A549 (cell line): ENCODE data around the gene ARHGEF28. TPM values are rescaled to one million over a fixed set of nuclear protein-coding genes. Genes with fewer than 3 reads are reported as not detected.

Experiments
- ATAC-seq, 2 experiments: fragments of 200-7000 bp in 1 of 2; fragments of >200 bp in 1 of 2; cut with Nextera tagmentation in 1 of 2; cut with Tn5 transposase in 1 of 2; 3 replicates each; pipeline versions ENCODE4 v1.8.0 to v1.9.1; 2018 to 2020; ENCODE audit warnings: mild to moderate bottlenecking in 1 of 2, moderate library complexity in 1 of 2
- CTCF ChIA-PET: fragments of 300-600 bp; sonication (Branson Sonifier 250); formaldehyde crosslinking; extraction: SDS; loops from one replicate; lab custom pipeline; 2021; ENCODE audit warnings: antibody characterized with exemption, inconsistent platforms; lab: Yijun Ruan, JAX
- POLR2A ChIA-PET: fragments of 350-600 bp; formaldehyde crosslinking; extraction: SDS; loops from one replicate; lab custom pipeline; 2021; ENCODE audit warnings: antibody characterized with exemption, inconsistent platforms; lab: Yijun Ruan, JAX
- DNase-seq, 2 experiments: peaks; one replicate each; pipeline versions ENCODE4 v3.0.0 to v3.0.0-alpha.2; 2011 to 2016; ENCODE audit warnings: low read depth in 1 of 2, low spot score in 1 of 2
- FAIRE-seq: peaks from 2 replicates; lab custom pipeline; 2011; peaks lifted over from hg19 to GRCh38; lab: Jason Lieb, UNC
- H3K27ac ChIP-seq, 2 experiments: fragments of >200 bp; sonication (Bioruptor Twin); formaldehyde crosslinking; 3 replicates each; pipeline ENCODE4 v1.5.1; 2016 to 2017
- H3K4me1 ChIP-seq: fragments of >200 bp; sonication (Bioruptor Twin); formaldehyde crosslinking; 3 replicates; pipeline ENCODE4 v1.6.1; 2016
- H3K4me2 ChIP-seq: fragments of >200 bp; sonication (Bioruptor Twin); formaldehyde crosslinking; 3 replicates; pipeline ENCODE4 v1.6.1; 2016
- H3K4me3 ChIP-seq: fragments of >200 bp; sonication (Bioruptor Twin); formaldehyde crosslinking; 3 replicates; pipeline ENCODE4 v1.5.1; 2016
- H3K9me3 ChIP-seq: fragments of >200 bp; sonication (Bioruptor Twin); formaldehyde crosslinking; 3 replicates; pipeline ENCODE4 v1.6.1; 2016
- BHLHE40 ChIP-seq: IDR thresholded peaks from 2 replicates; pipeline ENCODE4 v1.6.1; 2012; ENCODE audit warnings: low read depth, low read length, inconsistent platforms
- CBX2 ChIP-seq: fragments of 200-600 bp; sonication (generic); IDR thresholded peaks from 2 replicates; pipeline ENCODE4 v1.6.1; 2016; ENCODE audit warnings: low read depth, mild to moderate bottlenecking, borderline replicate concordance
- CHD2 ChIP-seq: fragments of 150-350 bp; IDR thresholded peaks from 2 replicates; pipeline ENCODE4 v1.6.1; 2014; ENCODE audit warnings: low read length; ENCODE audit not compliant: partially characterized antibody
- EHF ChIP-seq: fragments of 250-450 bp; sonication (Bioruptor Pico); IDR thresholded peaks from 2 replicates; pipeline ENCODE4 v1.5.0; 2020; ENCODE audit warnings: mild to moderate bottlenecking
- EP300 ChIP-seq, 2 experiments: fragments of >200 bp; sonication (Bioruptor Twin); formaldehyde crosslinking; IDR thresholded peaks; 2 replicates in 1 of 2; 3 replicates in 1 of 2; pipeline ENCODE4 v1.6.1; 2016 to 2017
- ESRRA ChIP-seq: fragments of 150-350 bp; IDR thresholded peaks from 2 replicates; pipeline ENCODE4 v1.6.1; 2014; ENCODE audit warnings: mild to moderate bottlenecking, low read length, borderline replicate concordance
- FOSB ChIP-seq: fragments of 250-450 bp; sonication (Bioruptor Pico); IDR thresholded peaks from 2 replicates; pipeline ENCODE4 v1.5.0; 2020; ENCODE audit warnings: mild to moderate bottlenecking, moderate library complexity
- FOSL2 ChIP-seq, 2 experiments: fragments of 450-650 bp in 1 of 2; fragments of >200 bp in 1 of 2; sonication (Bioruptor Twin) in 1 of 2; formaldehyde crosslinking; IDR thresholded peaks; 2 replicates each; pipeline versions ENCODE4 v1.5.0 to v1.6.1; 2016 to 2020; ENCODE audit warnings: mild to moderate bottlenecking in 1 of 2, moderate library complexity in 1 of 2
- FOXS1 ChIP-seq: fragments of 250-450 bp; sonication (Bioruptor Pico); IDR thresholded peaks from 2 replicates; pipeline ENCODE4 v1.5.0; 2020; ENCODE audit warnings: mild to moderate bottlenecking, moderate library complexity
- GATA3 ChIP-seq: IDR thresholded peaks from 2 replicates; pipeline ENCODE4 v1.6.1; 2012; ENCODE audit warnings: borderline replicate concordance
- HDAC2 ChIP-seq: fragments of 200-600 bp; sonication (generic); IDR thresholded peaks from 2 replicates; pipeline ENCODE4 v1.6.1; 2016
- HOXB13 ChIP-seq: fragments of 250-450 bp; sonication (Bioruptor Pico); IDR thresholded peaks from 2 replicates; pipeline ENCODE4 v1.5.0; 2020; ENCODE audit warnings: low read depth, mild to moderate bottlenecking, moderate library complexity
- KDM1A ChIP-seq: fragments of 200-600 bp; sonication (generic); IDR thresholded peaks from 2 replicates; pipeline ENCODE4 v1.6.1; 2016; ENCODE audit warnings: low read depth, mild to moderate bottlenecking
- KDM5A ChIP-seq: fragments of 200-600 bp; sonication (generic); IDR thresholded peaks from 2 replicates; pipeline ENCODE4 v1.6.1; 2016; ENCODE audit warnings: antibody characterized with exemption, mild to moderate bottlenecking
- NFE2L2 ChIP-seq: fragments of 150-350 bp; conservative IDR thresholded peaks from 2 replicates; pipeline ENCODE4 v1.6.1; 2014; ENCODE audit warnings: low read length
- NPAS2 ChIP-seq: fragments of 250-450 bp; sonication (Bioruptor Pico); IDR thresholded peaks from 2 replicates; pipeline ENCODE4 v1.8.0; 2022; ENCODE audit warnings: mild to moderate bottlenecking, moderate library complexity, borderline replicate concordance
- PHF8 ChIP-seq: fragments of 200-600 bp; sonication (generic); IDR thresholded peaks from 2 replicates; pipeline ENCODE4 v1.6.1; 2016; ENCODE audit warnings: low read depth, mild to moderate bottlenecking, antibody characterized with exemption, moderate library complexity, borderline replicate concordance
- POLR2AphosphoS2 ChIP-seq: conservative IDR thresholded peaks from 2 replicates; pipeline ENCODE4 v1.6.1; 2012; ENCODE audit warnings: low read length, improper control_type of control experiment, inconsistent platforms
- RAD21 ChIP-seq, 2 experiments: fragments of >200 bp in 1 of 2; sonication (Bioruptor Twin) in 1 of 2; formaldehyde crosslinking in 1 of 2; IDR thresholded peaks in 1 of 2; conservative IDR thresholded peaks in 1 of 2; 2 replicates in 1 of 2; 3 replicates in 1 of 2; pipeline ENCODE4 v1.6.1; 2012 to 2018; ENCODE audit warnings: inconsistent platforms in 1 of 2
- RARB ChIP-seq: fragments of 250-450 bp; sonication (Bioruptor Pico); IDR thresholded peaks from 2 replicates; pipeline ENCODE4 v1.8.0; 2021; ENCODE audit warnings: mild to moderate bottlenecking, moderate library complexity
- RNF2 ChIP-seq: fragments of 200-600 bp; sonication (generic); IDR thresholded peaks from 2 replicates; pipeline ENCODE4 v1.6.1; 2016; ENCODE audit warnings: low read depth, mild to moderate bottlenecking, antibody characterized with exemption, moderate library complexity, borderline replicate concordance
- SREBF2 ChIP-seq: fragments of 450-650 bp; IDR thresholded peaks from 2 replicates; pipeline ENCODE4 v1.6.1; 2014; ENCODE audit warnings: mild to moderate bottlenecking, moderate library complexity
- TP53 ChIP-seq: fragments of 250-450 bp; sonication (Bioruptor Pico); IDR thresholded peaks from 2 replicates; pipeline ENCODE4 v1.5.0; 2021; ENCODE audit warnings: mild to moderate bottlenecking, moderate library complexity
- ZC3H11A ChIP-seq: fragments of 450-650 bp; IDR thresholded peaks from 2 replicates; pipeline ENCODE4 v1.6.1; 2014; ENCODE audit warnings: antibody characterized with exemption, mild to moderate bottlenecking
- ZNF302 ChIP-seq: fragments of 250-450 bp; sonication (Bioruptor Pico); IDR thresholded peaks from 2 replicates; pipeline ENCODE4 v1.9.0; 2021; ENCODE audit warnings: inconsistent platforms, mild to moderate bottlenecking, moderate library complexity
- WGBS: methylation state at CpG from one replicate; pipeline ENCODE4 v1.1.6; 2017; ENCODE audit errors: missing lambda C conversion rate; 5-methylcytosine and 5-hydroxymethylcytosine counted together
- polyA plus RNA-seq, 4 experiments: library from polyadenylated mRNA; depleted of rRNA in 3 of 4; stranded (reverse); fragments of >200 nt; fragmentation: RNase III in 1 of 4; extraction: RNeasy Plus Mini Kit Qiagen cat#74134 plus additional on column Dnase treatment in 1 of 4; gene quantifications; 2 replicates in 3 of 4; 3 replicates in 1 of 4; pipeline ENCODE4 v1.2.3, GENCODE V29; 2011 to 2017
- TF ChIP-seq, protein P1 (sequence below): fragments of >200 bp; sonication (Bioruptor Twin); formaldehyde crosslinking; IDR thresholded peaks from 2 replicates; pipeline ENCODE4 v1.6.1; 2016
- TF ChIP-seq, protein P2 (sequence below): IDR thresholded peaks from 2 replicates; pipeline ENCODE4 v1.6.1; 2012

Gene ARHGEF28
- polyA plus RNA-seq, 2 of the 4 experiments (the other 2 are of a cell fraction), result 17.0 to 22.3 TPM

DNA sequence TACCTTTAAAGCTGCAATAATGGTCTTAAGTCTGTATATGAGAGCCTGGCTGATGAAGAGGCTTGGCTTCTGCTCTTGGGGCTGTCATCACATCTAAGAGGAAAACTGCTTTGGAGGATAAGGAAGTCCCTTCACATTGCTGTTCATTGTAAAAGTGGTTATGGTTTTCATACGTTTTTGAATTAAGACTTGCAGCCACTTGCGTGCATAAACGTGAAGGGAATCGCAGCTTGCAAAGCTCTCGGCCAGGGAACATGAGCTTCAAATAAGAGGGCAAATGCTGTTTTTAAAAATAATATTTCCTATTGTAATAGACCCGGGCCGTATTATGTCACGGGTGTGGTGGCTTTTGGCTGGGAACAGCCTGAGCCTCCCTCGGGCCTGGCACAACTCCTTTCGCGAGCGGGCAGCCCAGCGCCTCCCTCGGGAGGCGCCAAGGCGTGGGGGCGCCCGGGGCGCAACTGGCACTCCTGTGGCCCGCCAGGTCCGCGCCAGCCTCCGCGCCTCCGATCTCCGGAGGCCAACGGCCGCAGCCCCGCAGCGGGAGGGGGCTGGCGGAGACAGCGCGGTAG is 538 bp upstream of the ARHGEF28 start:
- Histone ChIP-seq H3K4me1 (peaks cover 51% of the 10 kb centered on the region), H3K27ac (peak overlapping the region; percentile 98), H3K4me3 (peak overlapping the region; percentile 93), H3K9me3 (no peaks in the 10 kb centered on the region), H3K4me2 (peak overlapping the region; percentile 77)
- POLR2A ChIA-PET, result interaction anchor here (0.5 to 2.2 kb wide), 12 partner anchors 9 to 114 kb away, joined by 3 to 9 read pairs (median 4); no protein-coding TSS in a partner anchor
- peak; percentile 31; the same call in 1 of the 2 replicates for TF ChIP-seq KDM5A
- TF ChIP-seq RAD21 (conservative IDR thresholded peaks at IDR 0.05 in 1 of 2, IDR thresholded peaks at IDR 0.05 in 1 of 2), result peak in 1 of 2 experiments; percentile 22; a peak in 1 of 5 replicates
- peak in 1 of 2 experiments; percentile 23; a peak in 1 of 5 replicates for TF ChIP-seq EP300 (IDR thresholded peaks at IDR 0.05)
- no peak for TF ChIP-seq ESRRA
- TF ChIP-seq PHF8, result peak; percentile 53; the same call in 1 of the 2 replicates
- FAIRE-seq (no peak), ATAC-seq (peak; percentile 70 to 74; a peak in 5 of 6 replicates), DNase-seq (peak in 1 of 2 experiments; percentile 36)
- CTCF ChIA-PET, result interaction anchor here (0.6 to 6.1 kb wide), 9 partner anchors 11 to 168 kb away, joined by 3 to 33 read pairs (median 4); no protein-coding TSS in a partner anchor
- 6% methylated on average over 18 of the region's 33 CpGs for WGBS

- CTCF ChIA-PET, result interaction anchor here (0.9 to 6.1 kb wide), 4 partner anchors 13 to 67 kb away, joined by 3 to 33 read pairs (median 18); no protein-coding TSS in a partner anchor
These were observed 868 bp downstream of the ARHGEF28 start for GRCh38 chr5:73626814-73627313.

GRCh38 chr5:73629456-73629855 is 3.5 kb downstream of the ARHGEF28 start:
- DNase-seq, result no peak
- no peak for ATAC-seq
- no peak for FAIRE-seq
- CTCF ChIA-PET, result interaction anchor here (0.9 to 1.1 kb wide), 3 partner anchors 9 to 44 kb away, joined by 3 read pairs; no protein-coding TSS in a partner anchor
- H3K4me2 ChIP-seq, result peak overlapping the region; percentile 39; the same call in 2 of the 3 replicates
- POLR2A ChIA-PET, result interaction anchor here (0.7 kb wide), 1 partner anchor 161 kb away, joined by 7 read pairs; no protein-coding TSS in a partner anchor
- TF ChIP-seq BHLHE40, result no peak
- TF ChIP-seq ZNF302, result no peak
- no peak for TF ChIP-seq TP53
- TF ChIP-seq EHF (CRISPR knock-in tag), result no peak
- TF ChIP-seq, all 56 proteins: peak for 0
- Histone ChIP-seq H3K27ac (no peak overlapping the region), H3K4me3 (no peak overlapping the region), H3K9me3 (no peaks in the 10 kb centered on the region), H3K4me1 (peaks cover 58% of the 10 kb centered on the region)

More at GRCh38 chr5:73626814-73627313, 868 bp downstream of the ARHGEF28 start:
- ATAC-seq (peak; percentile 7 to 27; a peak in 3 of 6 replicates), DNase-seq (no peak), FAIRE-seq (no peak)
- Histone ChIP-seq H3K4me1 (peaks cover 65% of the 10 kb centered on the region), H3K4me2 (peak overlapping the region; percentile 77), H3K27ac (peak overlapping the region; percentile 98)
- TF ChIP-seq EP300 (IDR thresholded peaks at IDR 0.05), result no peak
- no peak for TF ChIP-seq HOXB13 (CRISPR knock-in tag)
- no peak for TF ChIP-seq POLR2AphosphoS2
- TF ChIP-seq, all 56 proteins: peak for 0
- POLR2A ChIA-PET, result interaction anchor here (0.7 to 2.2 kb wide), 5 partner anchors 12 to 63 kb away, joined by 3 to 7 read pairs (median 6); partner anchors contain the start of genes ANKRA2 and UTP15
- whole genome bisulfite sequencing, result 22% methylated on average over 14 of the region's 14 CpGs
- H3K4me3 ChIP-seq, result peak overlapping the region; percentile 93
- no peaks in the 10 kb centered on the region for H3K9me3 ChIP-seq

- no peak for ATAC-seq
- TF ChIP-seq BHLHE40 (no peak), RNF2 (no peak), FOSB (no peak), CHD2 (no peak), GATA3 (no peak), SREBF2 (no peak), NPAS2 (CRISPR knock-in tag) (no peak), FOXS1 (no peak), KDM1A (no peak), NFE2L2 (no peak), RARB (CRISPR knock-in tag) (no peak), KDM5A (no peak), PHF8 (no peak), HDAC2 (no peak), ZC3H11A (no peak), CBX2 (no peak), FOSL2 (IDR thresholded peaks at IDR 0.05) (no peak), FOSL2 (CRISPR knock-in tag; IDR thresholded peaks at IDR 0.05) (no peak)
- TF ChIP-seq, protein P1, sequence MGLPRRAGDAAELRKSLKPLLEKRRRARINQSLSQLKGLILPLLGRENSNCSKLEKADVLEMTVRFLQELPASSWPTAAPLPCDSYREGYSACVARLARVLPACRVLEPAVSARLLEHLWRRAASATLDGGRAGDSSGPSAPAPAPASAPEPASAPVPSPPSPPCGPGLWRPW, result no peak
- TF ChIP-seq, protein P2, sequence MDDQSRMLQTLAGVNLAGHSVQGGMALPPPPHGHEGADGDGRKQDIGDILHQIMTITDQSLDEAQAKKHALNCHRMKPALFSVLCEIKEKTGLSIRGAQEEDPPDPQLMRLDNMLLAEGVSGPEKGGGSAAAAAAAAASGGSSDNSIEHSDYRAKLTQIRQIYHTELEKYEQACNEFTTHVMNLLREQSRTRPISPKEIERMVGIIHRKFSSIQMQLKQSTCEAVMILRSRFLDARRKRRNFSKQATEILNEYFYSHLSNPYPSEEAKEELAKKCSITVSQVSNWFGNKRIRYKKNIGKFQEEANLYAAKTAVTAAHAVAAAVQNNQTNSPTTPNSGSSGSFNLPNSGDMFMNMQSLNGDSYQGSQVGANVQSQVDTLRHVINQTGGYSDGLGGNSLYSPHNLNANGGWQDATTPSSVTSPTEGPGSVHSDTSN, result no peak
- TF ChIP-seq, all 56 proteins: peak for 0
- H3K4me2 ChIP-seq, result peak overlapping the region; percentile 39
- ChIA-PET POLR2A (no interaction called here), CTCF (interaction anchor here (1.1 to 1.7 kb wide), 4 partner anchors 14 to 62 kb away, joined by 3 to 6 read pairs (median 4); no protein-coding TSS in a partner anchor)
- H3K9me3 ChIP-seq, result no peaks in the 10 kb centered on the region
- FAIRE-seq, result no peak
- no peak for DNase-seq
- H3K4me1 ChIP-seq, result peaks cover 48% of the 10 kb centered on the region
- no peak overlapping the region for H3K27ac ChIP-seq
- H3K4me3 ChIP-seq, result no peak overlapping the region
These were observed 4.8 kb downstream of the ARHGEF28 start for GRCh38 chr5:73630765-73631164.
